ENCODE results near the gene GP2. TPM values are rescaled to one million over a fixed set of nuclear protein-coding genes. Genes with fewer than 3 reads are reported as not detected.

GP2 gene
- total RNA-seq, 2 experiments from 2014 or later, result not detected

GRCh38 chr16:20268409-20268808, 58.9 kb downstream of the GP2 start:
- Mint-ChIP-seq H3K9me3 (no peaks in the 10 kb centered on the region), H3K4me3 (no peak overlapping the region), H3K27ac (no peak overlapping the region), H3K4me1 (ENCODE audit: low read depth) (no peaks in the 10 kb centered on the region), H3K36me3 (ENCODE audit: low read depth) (no peaks in the 10 kb centered on the region), H3K27me3 (no peaks in the 10 kb centered on the region)
- POLR2A ChIA-PET, result no interaction called here
- DNase-seq (no peak), ATAC-seq (no peak)
- intact Hi-C loops (cut with micrococcal nuclease), result no loop called here
- CTCF ChIA-PET, result no interaction called here
- TF ChIP-seq CTCF (IDR thresholded peaks at IDR 0.05), result no peak

GRCh38 chr16:20265019-20265418, 62.3 kb downstream of the GP2 start:
- Mint-ChIP-seq H3K27me3 (no peaks in the 10 kb centered on the region), H3K36me3 (ENCODE audit: low read depth) (no peaks in the 10 kb centered on the region), H3K4me1 (ENCODE audit: low read depth) (no peaks in the 10 kb centered on the region), H3K27ac (no peak overlapping the region), H3K4me3 (no peak overlapping the region), H3K9me3 (no peaks in the 10 kb centered on the region)
- no peak for TF ChIP-seq CTCF (IDR thresholded peaks at IDR 0.05)
- DNase-seq (no peak), ATAC-seq (no peak)
- intact Hi-C loops (cut with micrococcal nuclease), result no loop called here
- CTCF ChIA-PET, result no interaction called here
- POLR2A ChIA-PET, result no interaction called here

- CTCF ChIA-PET, result no interaction called here
- H3K27me3 Mint-ChIP-seq, result no peaks in the 10 kb centered on the region
- DNase-seq, result no peak
- ATAC-seq, result no peak
- intact Hi-C loops (cut with micrococcal nuclease), result no loop called here
- peaks cover 3% of the 10 kb centered on the region for H3K9me3 Mint-ChIP-seq
- H3K4me3 Mint-ChIP-seq, result no peak overlapping the region
- POLR2A ChIA-PET, result no interaction called here
- no peak for TF ChIP-seq CTCF (IDR thresholded peaks at IDR 0.05)
- no peaks in the 10 kb centered on the region for H3K36me3 Mint-ChIP-seq (ENCODE audit: low read depth)
- no peaks in the 10 kb centered on the region for H3K4me1 Mint-ChIP-seq (ENCODE audit: low read depth)
- H3K27ac Mint-ChIP-seq, result no peak overlapping the region
These were observed 64.0 kb downstream of the GP2 start for GRCh38 chr16:20263138-20263855.

GRCh38 chr16:20262248-20262647, 65.1 kb downstream of the GP2 start:
- intact Hi-C loops (cut with micrococcal nuclease), result no loop called here
- Mint-ChIP-seq H3K27me3 (no peaks in the 10 kb centered on the region), H3K9me3 (peaks cover 3% of the 10 kb centered on the region), H3K4me1 (ENCODE audit: low read depth) (no peaks in the 10 kb centered on the region), H3K36me3 (ENCODE audit: low read depth) (no peaks in the 10 kb centered on the region), H3K27ac (no peak overlapping the region), H3K4me3 (no peak overlapping the region)
- TF ChIP-seq CTCF (IDR thresholded peaks at IDR 0.05), result no peak
- DNase-seq, result no peak
- ATAC-seq, result no peak
- CTCF ChIA-PET, result no interaction called here
- POLR2A ChIA-PET, result interaction anchor here (0.6 kb wide), 1 partner anchor 225 kb away, joined by 3 read pairs; no protein-coding TSS in a partner anchor

GRCh38 chr16:20260215-20261009, 66.9 kb downstream of the GP2 start:
- ATAC-seq, result no peak
- Mint-ChIP-seq H3K4me1 (ENCODE audit: low read depth) (no peaks in the 10 kb centered on the region), H3K9me3 (peaks cover 3% of the 10 kb centered on the region), H3K27me3 (no peaks in the 10 kb centered on the region), H3K27ac (no peak overlapping the region), H3K4me3 (no peak overlapping the region), H3K36me3 (ENCODE audit: low read depth) (no peaks in the 10 kb centered on the region)
- no peak for TF ChIP-seq CTCF (IDR thresholded peaks at IDR 0.05)
- intact Hi-C loops (cut with micrococcal nuclease), result no loop called here
- no peak for DNase-seq
- CTCF ChIA-PET, result no interaction called here
- POLR2A ChIA-PET, result no interaction called here
